HepG2 (cell line): ENCODE results near the gene CDC37L1. TPM values are rescaled to one million over a fixed set of nuclear protein-coding genes. Genes with fewer than 3 reads are reported as not detected.

ENCODE experiments used
- AKNA ChIP-seq: sonication (generic); formaldehyde crosslinking; IDR thresholded peaks from 2 replicates; pipeline ENCODE4 v1.4.0; 2020; ENCODE audit warnings: missing genetic modification reagents, borderline replicate concordance
- DNMT3B ChIP-seq: conservative IDR thresholded peaks from 2 replicates; pipeline ENCODE4 v1.6.1; 2016; ENCODE audit warnings: missing biosample characterization, control low read depth
- FOXK2 ChIP-seq: fragments of 450-650 bp; IDR thresholded peaks from 2 replicates; pipeline ENCODE4 v1.6.1; 2016
- HDAC6 ChIP-seq: fragments of 200-600 bp; sonication (generic); IDR thresholded peaks from 2 replicates; pipeline ENCODE4 v1.7.0; 2017; ENCODE audit warnings: mild to moderate bottlenecking, antibody characterized with exemption, low read length, low read depth
- HNRNPK ChIP-seq: fragments of 200-400 bp; formaldehyde crosslinking; IDR thresholded peaks from 2 replicates; pipeline ENCODE4 v1.6.1; 2018; ENCODE audit warnings: low read length, low read depth, moderate library complexity, mild to moderate bottlenecking; ENCODE audit not compliant: poor library complexity, severe bottlenecking
- NKX3-1 ChIP-seq: sonication (generic); formaldehyde crosslinking; IDR thresholded peaks from 2 replicates; pipeline ENCODE4 v1.5.0; 2020; ENCODE audit warnings: missing genetic modification reagents
- SIX1 ChIP-seq: sonication (generic); formaldehyde crosslinking; IDR thresholded peaks from 2 replicates; pipeline ENCODE4 v1.4.0; 2020; ENCODE audit warnings: missing genetic modification reagents, borderline replicate concordance
- SKI ChIP-seq: fragments of 450-650 bp; IDR thresholded peaks from one replicate; pipeline ENCODE4 v1.6.1; 2018; ENCODE audit warnings: mild to moderate bottlenecking; ENCODE audit not compliant: partially characterized antibody
- TARDBP ChIP-seq: sonication (generic); formaldehyde crosslinking; IDR thresholded peaks from 2 replicates; pipeline ENCODE4 v1.8.0; 2022; ENCODE audit warnings: mild to moderate bottlenecking, missing genetic modification reagents
- ZBTB1 ChIP-seq: sonication (generic); formaldehyde crosslinking; IDR thresholded peaks from 2 replicates; pipeline ENCODE4 v1.4.0; 2020; ENCODE audit warnings: missing genetic modification reagents, borderline replicate concordance
- ZMYM4 ChIP-seq: sonication (generic); formaldehyde crosslinking; IDR thresholded peaks from 2 replicates; pipeline ENCODE4 v1.8.1; 2023; ENCODE audit warnings: mild to moderate bottlenecking, missing genetic modification reagents
- ZNF20 ChIP-seq: sonication (generic); formaldehyde crosslinking; IDR thresholded peaks from 2 replicates; pipeline ENCODE4 v1.4.0; 2020; ENCODE audit warnings: mild to moderate bottlenecking, moderate library complexity, missing genetic modification reagents
- ZNF253 ChIP-seq: sonication (generic); formaldehyde crosslinking; IDR thresholded peaks from 2 replicates; pipeline ENCODE4 v1.8.0; 2022; ENCODE audit warnings: mild to moderate bottlenecking, missing genetic modification reagents, borderline replicate concordance
- ZNF326 ChIP-seq: sonication (generic); formaldehyde crosslinking; IDR thresholded peaks from 2 replicates; pipeline ENCODE4 v1.4.0; 2020; ENCODE audit warnings: missing genetic modification reagents, borderline replicate concordance
- ZNF34 ChIP-seq: sonication (generic); formaldehyde crosslinking; IDR thresholded peaks from 2 replicates; pipeline ENCODE4 v1.4.0; 2020; ENCODE audit warnings: mild to moderate bottlenecking, missing genetic modification reagents, borderline replicate concordance
- ZNF431 ChIP-seq: sonication (generic); formaldehyde crosslinking; IDR thresholded peaks from 2 replicates; pipeline ENCODE4 v1.9.0; 2022; ENCODE audit warnings: missing genetic modification reagents, low read depth, mild to moderate bottlenecking, borderline replicate concordance
- ZNF512B ChIP-seq: sonication (generic); formaldehyde crosslinking; IDR thresholded peaks from 2 replicates; pipeline ENCODE4 v1.5.1; 2020; ENCODE audit warnings: missing genetic modification reagents, mild to moderate bottlenecking, borderline replicate concordance
- ZNF513 ChIP-seq: sonication (generic); formaldehyde crosslinking; conservative IDR thresholded peaks from 2 replicates; pipeline ENCODE4 v1.5.0; 2020; ENCODE audit warnings: missing genetic modification reagents
- ZNF530 ChIP-seq: sonication (generic); formaldehyde crosslinking; IDR thresholded peaks from 2 replicates; pipeline ENCODE4 v1.5.0; 2020; ENCODE audit warnings: low read depth, mild to moderate bottlenecking, missing genetic modification reagents
- ZNF672 ChIP-seq: sonication (generic); formaldehyde crosslinking; IDR thresholded peaks from 2 replicates; pipeline ENCODE4 v1.8.1; 2022; ENCODE audit warnings: missing genetic modification reagents
- ZNF792 ChIP-seq: IDR thresholded peaks from 2 replicates; pipeline ENCODE4 v1.6.1; 2016
- ZSCAN12 ChIP-seq: sonication (generic); formaldehyde crosslinking; IDR thresholded peaks from 2 replicates; pipeline ENCODE4 v1.9.0; 2021; ENCODE audit warnings: mild to moderate bottlenecking, missing genetic modification reagents
- polyA plus RNA-seq, 8 experiments: library from polyadenylated mRNA; depleted of rRNA in 3 of 8; stranded (reverse) in 7 of 8; unstranded in 1 of 8; fragments of >200 nt; fragmentation: Illumina TruSeq in 4 of 8; extraction: Trizol in 4 of 8; gene quantifications; 2 replicates each; pipeline versions ENCODE4 v1.2.1 to v1.2.3, GENCODE V29; 2011 to 2016; ENCODE audit warnings: low read depth in 4 of 8, missing spikeins in 1 of 8, mixed read lengths in 1 of 8; ENCODE audit not compliant: insufficient read depth in 1 of 8
- total RNA-seq, 5 experiments: library from RNA; depleted of rRNA; stranded (reverse); fragments of >200 nt; fragmentation: Illumina TruSeq; extraction: Trizol; gene quantifications; 2 replicates each; pipeline ENCODE4 v1.2.3, GENCODE V29; 2016; ENCODE audit warnings: low read depth in 1 of 5

CDC37L1 gene
- total and polyA plus RNA-seq, 2 of the 13 experiments (the other 11 are each of a cell fraction or from before 2014, with no cell fraction given), result 5.5 to 17.0 TPM

- TF ChIP-seq AKNA (CRISPR knock-in tag) (no peak), ZMYM4 (CRISPR knock-in tag) (peak; percentile 57), ZNF326 (CRISPR knock-in tag) (no peak), SKI (peak; percentile 54), SIX1 (CRISPR knock-in tag) (no peak), ZBTB1 (CRISPR knock-in tag) (no peak), NKX3-1 (CRISPR knock-in tag) (no peak), ZNF34 (no peak), ZNF253 (peak; percentile 49; the same call in 1 of the 2 replicates), HNRNPK (peak; percentile 34), HDAC6 (no peak), ZNF512B (CRISPR knock-in tag) (peak; percentile 93; the same call in 1 of the 2 replicates), ZNF513 (CRISPR knock-in tag) (no peak), ZNF530 (no peak), ZNF20 (CRISPR knock-in tag) (no peak), ZNF431 (no peak), ZSCAN12 (no peak), ZNF792 (CRISPR knock-in tag) (no peak), ZNF672 (CRISPR knock-in tag) (no peak), FOXK2 (no peak), TARDBP (CRISPR knock-in tag) (no peak), DNMT3B (no peak)
These were observed 13.2 kb upstream of the CDC37L1 start, which contains the start of gene SPATA6L (continued) for GRCh38 chr9:4666042-4666699.
